AG04450 (cell line): ENCODE measurements around the gene TSPAN3. TPM values are rescaled to one million over a fixed set of nuclear protein-coding genes. Genes with fewer than 3 reads are reported as not detected.

Experiments used
- CTCF ChIA-PET: fragments of 300-600, 350-600 bp; formaldehyde crosslinking; extraction: SDS; loops from one replicate; lab custom pipeline; 2022; ENCODE audit warnings: antibody characterized with exemption, inconsistent platforms; lab: Charles Lee
- POLR2A ChIA-PET: fragments of 350-600 bp; formaldehyde crosslinking; extraction: SDS; loops from one replicate; lab custom pipeline; 2021; ENCODE audit warnings: antibody characterized with exemption, inconsistent platforms; lab: Yijun Ruan, JAX
- DNase-seq: peaks from one replicate; pipeline ENCODE4 v3.0.0-alpha.2; 2011; ENCODE audit warnings: low read depth, low spot score
- H3K27ac ChIP-seq: one replicate; pipeline ENCODE4 v1.5.1; 2012; ENCODE audit warnings: low read depth, low read length, control low read depth
- H3K27me3 ChIP-seq: one replicate; pipeline ENCODE4 v1.6.0; 2012; ENCODE audit warnings: low read length; ENCODE audit not compliant: control insufficient read depth, insufficient read depth
- H3K4me3 ChIP-seq: 2 replicates; pipeline ENCODE4 v1.5.1; 2011; ENCODE audit warnings: mild to moderate bottlenecking, low read depth, low read length, control low read depth
- H3K9me3 ChIP-seq: 2 replicates; pipeline ENCODE4 v1.5.1; 2012; ENCODE audit warnings: low read length; ENCODE audit not compliant: control insufficient read depth, insufficient read depth
- polyA plus RNA-seq: library from polyadenylated mRNA; depleted of rRNA; stranded (reverse); fragments of >200 nt; gene quantifications from 2 replicates; pipeline ENCODE4 v1.2.3, GENCODE V29; 2011
- TF ChIP-seq, protein P1 (sequence below): IDR thresholded peaks from 2 replicates; pipeline ENCODE4 v1.5.1; 2011; ENCODE audit warnings: low read depth, low read length, control low read depth, inconsistent platforms

The TSPAN3 gene
- polyA plus RNA-seq, 1 experiment = 410 TPM

DNA sequence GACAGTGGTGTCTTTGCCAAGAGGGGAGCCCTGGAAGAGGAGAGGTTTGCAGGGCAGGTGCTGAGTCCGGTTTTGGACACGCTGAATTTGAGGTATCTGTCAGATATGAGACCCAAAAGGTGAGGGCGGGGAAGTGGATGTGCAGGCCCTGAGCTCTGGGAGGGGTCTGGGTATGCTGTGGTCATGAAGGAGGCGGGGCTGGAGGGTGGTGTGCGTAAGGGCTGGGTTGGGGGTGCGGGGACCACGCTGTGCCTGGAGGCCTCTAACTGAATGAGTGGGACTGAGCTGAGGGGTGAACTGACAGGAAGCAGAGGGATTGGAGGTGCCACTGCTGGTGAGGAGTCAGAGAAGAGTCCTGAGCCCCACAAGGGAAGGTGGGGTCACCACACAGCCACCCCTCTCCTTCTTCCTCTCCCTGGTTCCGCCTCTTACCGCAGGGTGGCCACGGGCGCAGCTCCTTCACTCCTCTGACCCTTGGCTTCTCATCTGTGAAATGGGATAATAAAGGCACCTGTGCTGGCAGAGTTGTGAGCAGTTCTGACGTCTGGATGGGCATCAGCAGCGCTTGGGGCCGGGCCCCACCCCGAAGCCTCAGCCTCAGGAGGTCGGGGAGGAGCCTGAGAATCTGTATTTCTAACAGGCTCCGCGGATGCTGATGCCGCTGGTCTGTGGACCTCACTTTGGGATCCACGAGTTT is 47.2 kb downstream of the TSPAN3 start:
- no peaks in the 10 kb centered on the region for H3K27me3 ChIP-seq
- H3K9me3 ChIP-seq = no peaks in the 10 kb centered on the region; the same call in 1 of the 2 replicates
- DNase-seq = no peak
- CTCF ChIA-PET = interaction anchor here (0.7 to 2.8 kb wide), 13 partner anchors 11 to 609 kb away, joined by 3 to 16 read pairs (median 4); partner anchors contain the start of gene LINGO1
- H3K27ac ChIP-seq = no peak overlapping the region
- TF ChIP-seq, protein P1, sequence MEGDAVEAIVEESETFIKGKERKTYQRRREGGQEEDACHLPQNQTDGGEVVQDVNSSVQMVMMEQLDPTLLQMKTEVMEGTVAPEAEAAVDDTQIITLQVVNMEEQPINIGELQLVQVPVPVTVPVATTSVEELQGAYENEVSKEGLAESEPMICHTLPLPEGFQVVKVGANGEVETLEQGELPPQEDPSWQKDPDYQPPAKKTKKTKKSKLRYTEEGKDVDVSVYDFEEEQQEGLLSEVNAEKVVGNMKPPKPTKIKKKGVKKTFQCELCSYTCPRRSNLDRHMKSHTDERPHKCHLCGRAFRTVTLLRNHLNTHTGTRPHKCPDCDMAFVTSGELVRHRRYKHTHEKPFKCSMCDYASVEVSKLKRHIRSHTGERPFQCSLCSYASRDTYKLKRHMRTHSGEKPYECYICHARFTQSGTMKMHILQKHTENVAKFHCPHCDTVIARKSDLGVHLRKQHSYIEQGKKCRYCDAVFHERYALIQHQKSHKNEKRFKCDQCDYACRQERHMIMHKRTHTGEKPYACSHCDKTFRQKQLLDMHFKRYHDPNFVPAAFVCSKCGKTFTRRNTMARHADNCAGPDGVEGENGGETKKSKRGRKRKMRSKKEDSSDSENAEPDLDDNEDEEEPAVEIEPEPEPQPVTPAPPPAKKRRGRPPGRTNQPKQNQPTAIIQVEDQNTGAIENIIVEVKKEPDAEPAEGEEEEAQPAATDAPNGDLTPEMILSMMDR = no peak
- POLR2A ChIA-PET = no interaction called here
- no peak overlapping the region for H3K4me3 ChIP-seq

DNA sequence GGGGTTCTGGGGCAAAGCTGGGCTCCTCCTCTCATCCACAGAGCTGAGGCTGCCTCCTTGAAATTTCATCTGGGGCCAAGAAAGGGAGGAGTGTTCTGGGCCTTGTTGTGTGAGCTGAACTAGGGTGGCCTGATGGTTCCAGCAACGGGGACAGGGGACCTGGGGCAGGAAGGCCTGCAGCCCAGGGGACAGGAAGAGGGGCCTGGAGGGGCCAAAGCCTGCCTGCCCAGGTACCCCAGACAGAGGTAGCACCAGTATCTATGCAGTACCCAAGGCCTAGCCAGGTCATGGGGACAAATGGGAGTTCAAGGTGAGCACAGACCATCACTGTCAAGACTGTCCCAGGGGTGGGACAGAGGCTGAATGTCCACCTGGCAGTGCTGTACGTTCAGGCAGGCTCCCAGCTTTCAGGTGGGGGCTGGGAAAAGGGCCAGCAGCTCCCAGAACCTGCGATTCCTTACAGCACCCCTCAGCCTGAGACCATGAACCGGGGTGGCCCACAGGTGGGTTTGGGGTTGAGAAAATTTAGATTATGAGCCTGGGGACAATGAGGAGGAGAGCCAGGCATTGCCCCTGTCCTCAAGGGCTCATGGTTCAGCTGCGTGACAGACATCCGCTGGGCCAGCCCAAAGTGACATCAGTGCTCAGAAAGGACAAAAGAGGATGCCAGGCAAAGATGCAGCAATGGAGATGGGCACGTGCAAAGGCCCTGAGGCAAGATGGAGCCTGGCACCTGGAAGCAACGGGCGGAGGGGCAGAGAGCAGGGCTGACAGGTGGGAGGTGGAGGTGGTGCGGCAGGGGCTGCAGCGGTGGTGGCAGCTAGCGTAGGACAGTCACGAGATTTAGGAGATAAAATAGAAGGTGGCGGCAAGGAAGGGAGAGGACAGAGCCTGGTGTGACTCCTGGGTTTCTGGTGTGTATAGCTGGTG is 48.0 kb downstream of the TSPAN3 start:
- no peak overlapping the region for H3K27ac ChIP-seq
- ChIA-PET POLR2A (no interaction called here), CTCF (interaction anchor here (0.7 to 2.8 kb wide), 14 partner anchors 12 to 610 kb away, joined by 3 to 16 read pairs (median 4); partner anchors contain the start of gene LINGO1)
- TF ChIP-seq, protein P1 = no peak
- H3K4me3 ChIP-seq = no peak overlapping the region
- no peak for DNase-seq
- H3K27me3 ChIP-seq = no peaks in the 10 kb centered on the region
- H3K9me3 ChIP-seq = no peaks in the 10 kb centered on the region; the same call in 1 of the 2 replicates

DNA sequence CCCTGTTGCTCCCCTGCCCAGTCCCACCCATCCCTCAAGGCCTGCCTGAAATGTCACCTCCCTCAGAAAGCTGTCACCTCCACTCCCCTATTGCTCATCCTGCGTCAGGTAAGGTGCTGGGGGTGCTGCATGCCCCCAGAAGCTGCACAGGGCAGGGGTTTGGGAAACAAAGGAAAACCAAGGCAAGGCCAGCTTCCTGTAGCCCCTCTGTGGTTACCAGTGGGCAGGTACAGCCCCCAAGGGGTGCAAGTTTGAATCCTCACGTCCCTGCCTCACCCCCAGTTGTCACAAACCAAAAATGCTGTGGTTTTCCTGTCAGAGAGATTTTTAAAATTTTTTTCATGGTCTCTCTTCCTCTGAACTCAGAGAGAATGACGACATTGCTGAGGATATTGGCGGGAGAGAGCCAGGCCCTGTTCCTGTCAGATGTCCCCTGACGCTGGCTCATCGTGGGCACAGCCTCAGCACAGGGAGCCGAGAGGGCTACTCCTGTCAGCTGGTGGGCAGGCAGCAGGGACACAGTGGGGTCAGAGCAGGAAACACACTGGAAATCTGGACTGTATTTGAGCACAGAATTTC is 49.0 kb downstream of the TSPAN3 start:
- TF ChIP-seq, protein P1 = no peak
- DNase-seq = no peak
- H3K27me3 ChIP-seq = no peaks in the 10 kb centered on the region
- POLR2A ChIA-PET = no interaction called here
- CTCF ChIA-PET = interaction anchor here (0.9 to 2.1 kb wide), 2 partner anchors 522 to 611 kb away, joined by 3 to 10 read pairs; no protein-coding TSS in a partner anchor
- H3K27ac ChIP-seq = no peak overlapping the region
- no peaks in the 10 kb centered on the region; the same call in 1 of the 2 replicates for H3K9me3 ChIP-seq
- H3K4me3 ChIP-seq = no peak overlapping the region

DNA sequence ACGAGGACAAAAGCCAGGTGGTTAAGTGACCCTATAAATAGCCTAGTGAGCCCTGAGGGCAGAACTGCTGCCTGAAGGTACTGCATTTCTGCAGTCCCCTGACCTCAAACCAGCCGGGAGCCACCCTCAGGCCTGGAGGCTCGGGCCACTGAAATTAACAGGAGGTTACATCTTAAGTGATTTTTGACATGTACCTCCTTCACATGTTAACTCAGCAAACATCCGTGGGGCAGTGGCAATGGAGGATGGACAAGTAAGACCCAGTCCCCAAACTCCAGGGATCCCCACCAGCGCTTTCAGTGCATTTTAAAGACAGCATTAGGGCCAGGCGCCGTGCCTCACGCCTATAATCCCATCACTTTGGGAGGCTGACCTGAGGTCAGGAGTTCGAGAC is 49.8 kb downstream of the TSPAN3 start:
- ChIA-PET CTCF (interaction anchor here (2.1 kb wide), 1 partner anchor 522 kb away, joined by 10 read pairs; no protein-coding TSS in a partner anchor), POLR2A (no interaction called here)
- TF ChIP-seq, protein P1 = no peak
- no peak overlapping the region for H3K27ac ChIP-seq
- no peak overlapping the region for H3K4me3 ChIP-seq
- no peak for DNase-seq
- H3K27me3 ChIP-seq = no peaks in the 10 kb centered on the region
- no peaks in the 10 kb centered on the region; the same call in 1 of the 2 replicates for H3K9me3 ChIP-seq
